SK-N-SH treated with all-trans-retinoic acid at 6 μM for 48 hours (cell line): ENCODE results near the gene PTPRN.

ENCODE experiments used
- GLIS3 ChIP-seq: fragments of 250-450 bp; sonication (Bioruptor Pico); IDR thresholded peaks from 2 replicates; pipeline ENCODE4 v1.5.0; 2020; ENCODE audit warnings: mild to moderate bottlenecking, moderate library complexity
- ISL1 ChIP-seq: fragments of 250-450 bp; sonication (Bioruptor Pico); IDR thresholded peaks from 2 replicates; pipeline ENCODE4 v2.1.2; 2022; ENCODE audit warnings: mild to moderate bottlenecking, moderate library complexity
- PATZ1 ChIP-seq: fragments of 250-450 bp; sonication (Bioruptor Pico); IDR thresholded peaks from 2 replicates; pipeline ENCODE4 v1.8.0; 2020; ENCODE audit warnings: mild to moderate bottlenecking, moderate library complexity, borderline replicate concordance
- TCF4 ChIP-seq: fragments of 250-450 bp; sonication (Bioruptor Pico); IDR thresholded peaks from 2 replicates; pipeline ENCODE4 v1.8.0; 2021; ENCODE audit warnings: mild to moderate bottlenecking, moderate library complexity, borderline replicate concordance
- TOX ChIP-seq: fragments of 250-450 bp; sonication (Bioruptor Pico); IDR thresholded peaks from 2 replicates; pipeline ENCODE4 v1.8.0; 2021; ENCODE audit warnings: mild to moderate bottlenecking, moderate library complexity, borderline replicate concordance
- ZC3H10 ChIP-seq: fragments of 250-450 bp; sonication (Bioruptor Pico); IDR thresholded peaks from 2 replicates; pipeline ENCODE4 v1.5.1; 2021; ENCODE audit warnings: mild to moderate bottlenecking, moderate library complexity
- ZFP30 ChIP-seq: fragments of 450-650 bp; formaldehyde crosslinking; IDR thresholded peaks from 2 replicates; pipeline ENCODE4 v1.5.0; 2022; ENCODE audit warnings: mild to moderate bottlenecking, moderate library complexity
- ZNF70 ChIP-seq: fragments of 450-650 bp; formaldehyde crosslinking; IDR thresholded peaks from 2 replicates; pipeline ENCODE4 v1.5.0; 2020; ENCODE audit warnings: mild to moderate bottlenecking, moderate library complexity
- TF ChIP-seq, protein P1 (sequence below): fragments of 250-450 bp; sonication (Bioruptor Pico); IDR thresholded peaks from 2 replicates; pipeline ENCODE4 v1.5.0; 2020; ENCODE audit warnings: mild to moderate bottlenecking, moderate library complexity
- TF ChIP-seq, protein P2 (sequence below): fragments of 250-450 bp; sonication (Bioruptor Pico); IDR thresholded peaks from 2 replicates; pipeline ENCODE4 v1.5.1; 2020; ENCODE audit warnings: low read depth, mild to moderate bottlenecking, moderate library complexity

GRCh38 chr2:219277703-219278654 lies 31.2 kb downstream of the PTPRN start:
- TF ChIP-seq PATZ1 (no peak), TCF4 (CRISPR knock-in tag) (no peak), ZFP30 (CRISPR knock-in tag) (no peak), TOX (CRISPR knock-in tag) (no peak), ISL1 (no peak), GLIS3 (no peak), ZNF70 (CRISPR knock-in tag) (no peak), ZC3H10 (CRISPR knock-in tag) (no peak)
- TF ChIP-seq, protein P1, sequence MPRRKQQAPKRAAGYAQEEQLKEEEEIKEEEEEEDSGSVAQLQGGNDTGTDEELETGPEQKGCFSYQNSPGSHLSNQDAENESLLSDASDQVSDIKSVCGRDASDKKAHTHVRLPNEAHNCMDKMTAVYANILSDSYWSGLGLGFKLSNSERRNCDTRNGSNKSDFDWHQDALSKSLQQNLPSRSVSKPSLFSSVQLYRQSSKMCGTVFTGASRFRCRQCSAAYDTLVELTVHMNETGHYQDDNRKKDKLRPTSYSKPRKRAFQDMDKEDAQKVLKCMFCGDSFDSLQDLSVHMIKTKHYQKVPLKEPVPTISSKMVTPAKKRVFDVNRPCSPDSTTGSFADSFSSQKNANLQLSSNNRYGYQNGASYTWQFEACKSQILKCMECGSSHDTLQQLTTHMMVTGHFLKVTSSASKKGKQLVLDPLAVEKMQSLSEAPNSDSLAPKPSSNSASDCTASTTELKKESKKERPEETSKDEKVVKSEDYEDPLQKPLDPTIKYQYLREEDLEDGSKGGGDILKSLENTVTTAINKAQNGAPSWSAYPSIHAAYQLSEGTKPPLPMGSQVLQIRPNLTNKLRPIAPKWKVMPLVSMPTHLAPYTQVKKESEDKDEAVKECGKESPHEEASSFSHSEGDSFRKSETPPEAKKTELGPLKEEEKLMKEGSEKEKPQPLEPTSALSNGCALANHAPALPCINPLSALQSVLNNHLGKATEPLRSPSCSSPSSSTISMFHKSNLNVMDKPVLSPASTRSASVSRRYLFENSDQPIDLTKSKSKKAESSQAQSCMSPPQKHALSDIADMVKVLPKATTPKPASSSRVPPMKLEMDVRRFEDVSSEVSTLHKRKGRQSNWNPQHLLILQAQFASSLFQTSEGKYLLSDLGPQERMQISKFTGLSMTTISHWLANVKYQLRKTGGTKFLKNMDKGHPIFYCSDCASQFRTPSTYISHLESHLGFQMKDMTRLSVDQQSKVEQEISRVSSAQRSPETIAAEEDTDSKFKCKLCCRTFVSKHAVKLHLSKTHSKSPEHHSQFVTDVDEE: no peak
- TF ChIP-seq, protein P2, sequence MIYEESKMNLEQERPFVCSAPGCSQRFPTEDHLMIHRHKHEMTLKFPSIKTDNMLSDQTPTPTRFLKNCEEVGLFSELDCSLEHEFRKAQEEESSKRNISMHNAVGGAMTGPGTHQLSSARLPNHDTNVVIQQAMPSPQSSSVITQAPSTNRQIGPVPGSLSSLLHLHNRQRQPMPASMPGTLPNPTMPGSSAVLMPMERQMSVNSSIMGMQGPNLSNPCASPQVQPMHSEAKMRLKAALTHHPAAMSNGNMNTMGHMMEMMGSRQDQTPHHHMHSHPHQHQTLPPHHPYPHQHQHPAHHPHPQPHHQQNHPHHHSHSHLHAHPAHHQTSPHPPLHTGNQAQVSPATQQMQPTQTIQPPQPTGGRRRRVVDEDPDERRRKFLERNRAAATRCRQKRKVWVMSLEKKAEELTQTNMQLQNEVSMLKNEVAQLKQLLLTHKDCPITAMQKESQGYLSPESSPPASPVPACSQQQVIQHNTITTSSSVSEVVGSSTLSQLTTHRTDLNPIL (CRISPR knock-in tag): no peak
